Occipital lobe (tissue), 2 donors: ENCODE measurements around the gene NUTM1. TPM values are rescaled to one million over a fixed set of nuclear protein-coding genes. Genes with fewer than 3 reads are reported as not detected.

Experiments used
- DNase-seq: peaks from one replicate; lab custom pipeline; 2025; lab: John Stamatoyannopoulos, UW
- total RNA-seq: library from RNA; depleted of rRNA; stranded (reverse); fragments of >200 nt; gene quantifications from one replicate; pipeline ENCODE4 v1.2.3, GENCODE V29; 2014

Gene NUTM1
- total RNA-seq: not detected

GRCh38 chr15:34342737-34343575, at the start of gene NUTM1, which contains the start of gene NOP10:
NUTM1 (plus strand) TSS chr15:34343315; CDS start chr15:34343697, 382 bp downstream.
NOP10 (minus strand) TSS chr15:34343136; CDS start chr15:34343073, 63 bp downstream.
- DNase-seq: peak; percentile 81

- no peak for DNase-seq
Measured at GRCh38 chr15:34297059-34297458, 46.1 kb upstream of the NUTM1 start.

GRCh38 chr15:34301058-34301457, 42.1 kb upstream of the NUTM1 start:
- DNase-seq: no peak

GRCh38 chr15:34304613-34305012, 38.5 kb upstream of the NUTM1 start:
- DNase-seq: no peak

- no peak for DNase-seq
Measured at GRCh38 chr15:34311563-34311962, 31.6 kb upstream of the NUTM1 start.

- DNase-seq: no peak
Measured at GRCh38 chr15:34314491-34315490, 28.3 kb upstream of the NUTM1 start.

GRCh38 chr15:34318277-34319079, 24.6 kb upstream of the NUTM1 start:
- no peak for DNase-seq

GRCh38 chr15:34323217-34323616, 19.9 kb upstream of the NUTM1 start:
- DNase-seq: no peak

- DNase-seq: no peak
Measured at GRCh38 chr15:34324933-34325332, 18.2 kb upstream of the NUTM1 start.

GRCh38 chr15:34325368-34325767, 17.7 kb upstream of the NUTM1 start:
- DNase-seq: no peak

GRCh38 chr15:34327906-34328305, 15.2 kb upstream of the NUTM1 start:
- no peak for DNase-seq

GRCh38 chr15:34329006-34329405, 14.1 kb upstream of the NUTM1 start:
- DNase-seq: no peak

- no peak for DNase-seq
Measured at GRCh38 chr15:34330279-34330678, 12.8 kb upstream of the NUTM1 start.

- no peak for DNase-seq
Measured at GRCh38 chr15:34331809-34332208, 11.3 kb upstream of the NUTM1 start.

GRCh38 chr15:34332553-34333120, 10.5 kb upstream of the NUTM1 start:
- DNase-seq: no peak

- no peak for DNase-seq
Measured at GRCh38 chr15:34334672-34335071, 8.4 kb upstream of the NUTM1 start.

GRCh38 chr15:34335176-34336032, 7.7 kb upstream of the NUTM1 start:
- no peak for DNase-seq

- no peak for DNase-seq
Measured at GRCh38 chr15:34336231-34336990, 6.7 kb upstream of the NUTM1 start.

- DNase-seq: no peak
Measured at GRCh38 chr15:34336991-34337556, 6.0 kb upstream of the NUTM1 start.
